K562 (cell line): ENCODE results near the gene ZSWIM4. TPM values are rescaled to one million over a fixed set of nuclear protein-coding genes. Genes with fewer than 3 reads are reported as not detected.

ENCODE experiments used
- CGGBP1 ChIP-seq: fragments of 250-450 bp; sonication (Bioruptor Pico); IDR thresholded peaks from 2 replicates; pipeline ENCODE4 v1.9.0; 2021; ENCODE audit warnings: mild to moderate bottlenecking
- CREB1 ChIP-seq, 2 experiments: sonication (generic) in 1 of 2; formaldehyde crosslinking in 1 of 2; IDR thresholded peaks; 2 replicates each; pipeline versions ENCODE4 v1.6.1 to v1.8.0; 2012 to 2022; ENCODE audit warnings: inconsistent platforms in 1 of 2, mild to moderate bottlenecking in 1 of 2, missing genetic modification reagents in 1 of 2, moderate library complexity in 1 of 2
- CTCF ChIP-seq, 3 experiments: IDR thresholded peaks in 2 of 3; conservative IDR thresholded peaks in 1 of 3; 2 replicates each; pipeline ENCODE4 v1.5.1; 2011 to 2012; ENCODE audit warnings: low read length in 3 of 3, mild to moderate bottlenecking in 3 of 3, control low read depth in 2 of 3, improper control_type of control experiment in 1 of 3, inconsistent platforms in 1 of 3, low read depth in 1 of 3, mixed read lengths in 1 of 3, moderate library complexity in 1 of 3; ENCODE audit not compliant: insufficient read depth in 2 of 3
- ETS1 ChIP-seq: conservative IDR thresholded peaks from 2 replicates; pipeline ENCODE4 v1.6.1; 2011; ENCODE audit warnings: low read depth, mild to moderate bottlenecking, low read length; ENCODE audit not compliant: control insufficient read depth
- ETS2 ChIP-seq: IDR thresholded peaks from 2 replicates; pipeline ENCODE4 v1.6.1; 2016; ENCODE audit warnings: borderline replicate concordance, missing genetic modification characterization, mild to moderate bottlenecking, moderate library complexity, missing compliant biosample characterization; ENCODE audit not compliant: poor library complexity, severe bottlenecking
- HMG20B ChIP-seq: fragments of 250-450 bp; sonication (Bioruptor Pico); IDR thresholded peaks from 2 replicates; pipeline ENCODE4 v1.5.0; 2021; ENCODE audit warnings: mild to moderate bottlenecking
- IRF1 ChIP-seq: sonication (generic); formaldehyde crosslinking; IDR thresholded peaks from 2 replicates; pipeline ENCODE4 v1.8.0; 2022; ENCODE audit warnings: missing genetic modification reagents, mild to moderate bottlenecking, borderline replicate concordance
- MXD1 ChIP-seq: fragments of 250-450 bp; sonication (Bioruptor Pico); IDR thresholded peaks from 2 replicates; pipeline ENCODE4 v1.8.0; 2021; ENCODE audit warnings: borderline replicate concordance, mild to moderate bottlenecking, moderate library complexity; ENCODE audit not compliant: poor library complexity, severe bottlenecking
- POLR2AphosphoS5 ChIP-seq: IDR thresholded peaks from 2 replicates; pipeline ENCODE4 v1.6.1; 2011; ENCODE audit warnings: mild to moderate bottlenecking, low read depth, low read length, moderate library complexity; ENCODE audit not compliant: control insufficient read depth, insufficient read depth
- ZMIZ1 ChIP-seq, 2 experiments: fragments of 150-350 bp in 1 of 2; IDR thresholded peaks; 2 replicates each; pipeline ENCODE4 v1.6.1; 2012 to 2016; ENCODE audit warnings: low read depth in 2 of 2, low read length in 2 of 2, mild to moderate bottlenecking in 1 of 2, moderate library complexity in 1 of 2
- ZNF3 ChIP-seq: fragments of 250-450 bp; sonication (Bioruptor Pico); IDR thresholded peaks from 2 replicates; pipeline ENCODE4 v1.5.0; 2021; ENCODE audit warnings: mild to moderate bottlenecking, moderate library complexity
- ZNF431 ChIP-seq: sonication (generic); formaldehyde crosslinking; IDR thresholded peaks from 2 replicates; pipeline ENCODE4 v1.8.0; 2022; ENCODE audit warnings: mild to moderate bottlenecking, missing genetic modification reagents
- ZNF512 ChIP-seq: IDR thresholded peaks from 2 replicates; pipeline ENCODE4 v1.6.1; 2016; ENCODE audit warnings: missing genetic modification characterization, missing compliant biosample characterization
- ZNF76 ChIP-seq: fragments of 250-450 bp; sonication (Bioruptor Pico); IDR thresholded peaks from 2 replicates; pipeline ENCODE4 v1.4.0; 2020; ENCODE audit warnings: mild to moderate bottlenecking, moderate library complexity, borderline replicate concordance
- polyA plus RNA-seq, 8 experiments: library from polyadenylated mRNA; depleted of rRNA in 4 of 8; stranded (reverse) in 5 of 8; unstranded in 3 of 8; fragments of >200 nt; fragmentation: Nextera tagmentation in 2 of 8; fragmentation: Illumina TruSeq in 1 of 8; extraction: Ambion mirVana in 2 of 8; extraction: Trizol in 1 of 8; gene quantifications; 2 replicates each; pipeline versions ENCODE4 v1.2.1 to v1.2.3, GENCODE V29; 2011 to 2014; ENCODE audit warnings: inconsistent platforms in 1 of 8, missing spikeins in 1 of 8
- total RNA-seq, 7 experiments: library from RNA; depleted of rRNA in 6 of 7; stranded (reverse); fragments of >200 nt in 6 of 7; fragmentation: Illumina TruSeq in 2 of 7; extraction: Trizol in 2 of 7; gene quantifications; 2 replicates each; pipeline versions ENCODE4 v1.2.1 to v1.2.3, GENCODE V29; 2011 to 2021; ENCODE audit warnings: low replicate concordance in 1 of 7

Gene ZSWIM4
- total and polyA plus RNA-seq, 9 of the 15 experiments (the other 6 are each of a cell fraction or from before 2014, with no cell fraction given): 0.25 to 3.7 (median 0.79) TPM; not detected in 2

GRCh38 chr19:13833330-13834243, 38.3 kb downstream of the ZSWIM4 start (continued):
- no peak for TF ChIP-seq ZNF76 (CRISPR knock-in tag)
- no peak for TF ChIP-seq CREB1 (IDR thresholded peaks at IDR 0.05)
- peak; percentile 71 for TF ChIP-seq CREB1 (CRISPR knock-in tag; IDR thresholded peaks at IDR 0.05)
- peak; percentile 69; the same call in 1 of the 2 replicates for TF ChIP-seq ETS1
- no peak for TF ChIP-seq ZNF3 (CRISPR knock-in tag)
- no peak for TF ChIP-seq CGGBP1 (CRISPR knock-in tag)
- TF ChIP-seq ZNF512 (tag): no peak
- no peak for TF ChIP-seq IRF1 (CRISPR knock-in tag)
- TF ChIP-seq CTCF (IDR thresholded peaks at IDR 0.05 in 2 of 3, conservative IDR thresholded peaks at IDR 0.05 in 1 of 3; ENCODE audit: insufficient read depth in 2 of 3, low read depth in 1 of 3, low read length in 3 of 3): peak; percentile 82 to 98 (median 82)
- TF ChIP-seq ZNF431 (CRISPR knock-in tag): no peak
- no peak for TF ChIP-seq ZMIZ1 (IDR thresholded peaks at IDR 0.05; ENCODE audit: low read depth in 2 of 2, low read length in 2 of 2)
- TF ChIP-seq ETS2 (tag): no peak
- no peak for TF ChIP-seq HMG20B
- peak; percentile 68 for TF ChIP-seq POLR2AphosphoS5
- TF ChIP-seq MXD1 (CRISPR knock-in tag): no peak
